H9 (cell line): Measurements from ENCODE around the gene MED29. TPM values are rescaled to one million over a fixed set of nuclear protein-coding genes. Genes with fewer than 3 reads are reported as not detected.

Experiments used
- DNase-seq: peaks from one replicate; pipeline ENCODE4 v3.0.0-alpha.2; 2017
- H2AFZ ChIP-seq: one replicate; pipeline ENCODE4 v1.6.1; 2013; ENCODE audit warnings: mild to moderate bottlenecking, low read length, control low read depth, moderate library complexity
- H2AK5ac ChIP-seq: 2 replicates; pipeline ENCODE4 v1.6.1; 2013; ENCODE audit warnings: low read length, control low read depth, mixed read lengths; ENCODE audit not compliant: insufficient read length
- H2BK120ac ChIP-seq: one replicate; pipeline ENCODE4 v1.6.1; 2013; ENCODE audit warnings: low read depth, mild to moderate bottlenecking, low read length, control low read depth, inconsistent platforms; ENCODE audit not compliant: poor library complexity, severe bottlenecking
- H2BK12ac ChIP-seq: 2 replicates; pipeline ENCODE4 v1.6.1; 2013; ENCODE audit warnings: low read length, control low read depth, mixed read lengths, low read depth; ENCODE audit not compliant: insufficient read length
- H2BK15ac ChIP-seq: 2 replicates; pipeline ENCODE4 v1.6.1; 2013; ENCODE audit warnings: low read depth, low read length, control low read depth
- H2BK20ac ChIP-seq: one replicate; pipeline ENCODE4 v1.6.1; 2013; ENCODE audit warnings: low read depth, mild to moderate bottlenecking, low read length, control low read depth, inconsistent platforms; ENCODE audit not compliant: poor library complexity, severe bottlenecking
- H2BK5ac ChIP-seq: 2 replicates; pipeline ENCODE4 v1.6.1; 2013; ENCODE audit warnings: low read length, control low read depth, mixed read lengths; ENCODE audit not compliant: insufficient read length
- H3K14ac ChIP-seq: 2 replicates; pipeline ENCODE4 v1.6.1; 2013; ENCODE audit warnings: low read length, control low read depth; ENCODE audit not compliant: insufficient read depth
- H3K18ac ChIP-seq: 2 replicates; pipeline ENCODE4 v1.6.1; 2013; ENCODE audit warnings: low read depth, mild to moderate bottlenecking, mixed read lengths, low read length, control low read depth; ENCODE audit not compliant: insufficient read length
- H3K23ac ChIP-seq: 2 replicates; pipeline ENCODE4 v1.6.1; 2013; ENCODE audit warnings: low read length, control low read depth, mixed read lengths, low read depth; ENCODE audit not compliant: insufficient read length
- H3K23me2 ChIP-seq: 2 replicates; pipeline ENCODE4 v1.6.1; 2013; ENCODE audit warnings: low read depth, mild to moderate bottlenecking, mixed read lengths, low read length, control low read depth; ENCODE audit not compliant: insufficient read length, poor library complexity, severe bottlenecking
- H3K27ac ChIP-seq: 2 replicates; pipeline ENCODE4 v1.5.1; 2013; ENCODE audit warnings: low read length, control low read depth, mixed read lengths, low read depth; ENCODE audit not compliant: insufficient read length
- H3K27me3 ChIP-seq: 2 replicates; pipeline ENCODE4 v1.6.1; 2013; ENCODE audit warnings: low read length, control low read depth, inconsistent platforms; ENCODE audit not compliant: insufficient read depth
- H3K4ac ChIP-seq: 2 replicates; pipeline ENCODE4 v1.6.1; 2013; ENCODE audit warnings: low read depth, mild to moderate bottlenecking, control low read depth, inconsistent platforms, low read length, moderate library complexity
- H3K4me1 ChIP-seq: 2 replicates; pipeline ENCODE4 v1.6.1; 2013; ENCODE audit warnings: low read length, control low read depth, inconsistent platforms; ENCODE audit not compliant: insufficient read depth
- H3K4me2 ChIP-seq: 2 replicates; pipeline ENCODE4 v1.6.1; 2013; ENCODE audit warnings: low read length, control low read depth, mixed read lengths; ENCODE audit not compliant: insufficient read length, insufficient read depth
- H3K56ac ChIP-seq: 2 replicates; pipeline ENCODE4 v1.6.1; 2013; ENCODE audit warnings: low read depth, mild to moderate bottlenecking, mixed read lengths, low read length, control low read depth; ENCODE audit not compliant: insufficient read length
- H3K79me1 ChIP-seq: 2 replicates; pipeline ENCODE4 v1.6.1; 2013; ENCODE audit warnings: low read depth, mild to moderate bottlenecking, moderate library complexity, low read length, control low read depth, inconsistent platforms; ENCODE audit not compliant: insufficient read depth, poor library complexity, severe bottlenecking
- H3K79me2 ChIP-seq: 2 replicates; pipeline ENCODE4 v1.6.1; 2013; ENCODE audit warnings: low read length, control low read depth, inconsistent platforms; ENCODE audit not compliant: insufficient read depth
- H3K9ac ChIP-seq: 2 replicates; pipeline ENCODE4 v1.6.1; 2013; ENCODE audit warnings: low read length, control low read depth, mixed read lengths; ENCODE audit not compliant: insufficient read length; ENCODE audit errors: extremely low read depth
- H3K9me3 ChIP-seq: one replicate; pipeline ENCODE4 v1.6.1; 2013; ENCODE audit warnings: low read depth, low read length, inconsistent platforms; ENCODE audit not compliant: control insufficient read depth
- H3T11ph ChIP-seq: one replicate; pipeline ENCODE4 v1.6.1; 2013; ENCODE audit warnings: mild to moderate bottlenecking, low read length, control low read depth, inconsistent platforms
- H4K20me1 ChIP-seq: one replicate; pipeline ENCODE4 v1.6.1; 2013; ENCODE audit not compliant: control insufficient read depth, insufficient read length, insufficient read depth
- H4K5ac ChIP-seq: 2 replicates; pipeline ENCODE4 v1.6.1; 2013; ENCODE audit warnings: low read depth, mild to moderate bottlenecking, mixed read lengths, low read length, control low read depth; ENCODE audit not compliant: insufficient read length
- H4K8ac ChIP-seq: replicated peaks from 2 replicates; pipeline ENCODE4 v1.6.1; 2013; ENCODE audit warnings: low read length, control low read depth, mixed read lengths, low read depth; ENCODE audit not compliant: insufficient read length
- H4K91ac ChIP-seq: 2 replicates; pipeline ENCODE4 v1.6.1; 2013; ENCODE audit warnings: low read depth, mild to moderate bottlenecking, moderate library complexity, mixed read lengths, low read length, control low read depth; ENCODE audit not compliant: insufficient read length
- H3K27ac Mint-ChIP-seq, 3 experiments: 2 replicates in 2 of 3; 3 replicates in 1 of 3; pipeline ENCODE4 v1.8.0; 2020 to 2021; ENCODE audit warnings: mixed read lengths in 3 of 3, mild to moderate bottlenecking in 1 of 3, moderate library complexity in 1 of 3
- H3K27me3 Mint-ChIP-seq: 2 replicates; pipeline ENCODE4 v1.8.0; 2021; ENCODE audit warnings: low read depth, mild to moderate bottlenecking, moderate library complexity, mixed read lengths
- H3K36me3 Mint-ChIP-seq, 3 experiments: 2 replicates in 2 of 3; 3 replicates in 1 of 3; pipeline ENCODE4 v1.8.0; 2020 to 2021; ENCODE audit warnings: low read depth in 3 of 3, mixed read lengths in 3 of 3; ENCODE audit not compliant: insufficient read depth in 1 of 3
- H3K4me1 Mint-ChIP-seq, 2 experiments: 2 replicates each; pipeline ENCODE4 v1.8.0; 2020; ENCODE audit warnings: mixed read lengths in 2 of 2
- H3K4me3 Mint-ChIP-seq, 2 experiments: 2 replicates in 1 of 2; 3 replicates in 1 of 2; pipeline ENCODE4 v1.8.0; 2020 to 2021; ENCODE audit warnings: mild to moderate bottlenecking in 2 of 2, mixed read lengths in 2 of 2, moderate library complexity in 1 of 2
- H3K9me3 Mint-ChIP-seq, 2 experiments: 2 replicates in 1 of 2; 3 replicates in 1 of 2; pipeline ENCODE4 v1.8.0; 2020; ENCODE audit warnings: mild to moderate bottlenecking in 2 of 2, mixed read lengths in 2 of 2, moderate library complexity in 1 of 2
- CTCF ChIP-seq: fragments of 200-600 bp; sonication (generic); conservative IDR thresholded peaks from 3 replicates; pipeline ENCODE4 v1.8.0; 2021; ENCODE audit warnings: antibody characterized with exemption, mild to moderate bottlenecking
- WGBS: extraction: QIAGEN DNeasy Blood & Tissue Kit; methylation state at CpG from one replicate; pipeline ENCODE4 v1.1.7; 2013; ENCODE audit warnings: missing lambda C conversion rate, low lambda C conversion rate, mixed read lengths; ENCODE audit not compliant: insufficient read length; ENCODE audit errors: extremely low coverage; 5-methylcytosine and 5-hydroxymethylcytosine counted together
- total RNA-seq: library from RNA; stranded (reverse); gene quantifications from 2 replicates; pipeline ENCODE4 v1.2.1, GENCODE V29; 2021

The MED29 gene
- total RNA-seq, 1 experiment from 2014 or later = 48.3 TPM

- Mint-ChIP-seq H3K27ac (peak overlapping the region in 1 of 3 experiments; percentile 68; a peak in 3 of 7 replicates), H3K4me1 (peaks cover 40 to 53% of the 10 kb centered on the region in 2 experiments), H3K27me3 (no peaks in the 10 kb centered on the region; the same call in 1 of the 2 replicates), H3K4me3 (peak overlapping the region; percentile 38 to 83), H3K9me3 (no peaks in the 10 kb centered on the region), H3K36me3 (peaks cover 6 to 13% (median 11%) of the 10 kb centered on the region in 3 experiments)
- Histone ChIP-seq H3K4me1 (peaks cover 5% of the 10 kb centered on the region; the same call in 1 of the 2 replicates), H2BK12ac (no peak overlapping the region), H4K8ac (no peak overlapping the region), H3K14ac (no peak overlapping the region), H3K23ac (no peak overlapping the region), H3K27ac (no peak overlapping the region), H3K79me2 (peaks cover 3% of the 10 kb centered on the region; the same call in 1 of the 2 replicates), H3K18ac (peak overlapping the region; percentile 15), H4K20me1 (no peaks in the 10 kb centered on the region), H2BK120ac (no peak overlapping the region), H2AK5ac (no peak overlapping the region), H3K4ac (no peak overlapping the region), H3K9ac (no peak overlapping the region), H4K5ac (no peak overlapping the region), H3K9me3 (no peaks in the 10 kb centered on the region), H3K79me1 (no peaks in the 10 kb centered on the region), H4K91ac (no peak overlapping the region), H2BK15ac (no peak overlapping the region), H3T11ph (no peak overlapping the region), H3K4me2 (no peak overlapping the region), H2AFZ (no peak overlapping the region), H3K23me2 (peaks cover 27% of the 10 kb centered on the region), H2BK5ac (no peak overlapping the region), H2BK20ac (no peak overlapping the region), H3K56ac (no peak overlapping the region), H3K27me3 (no peaks in the 10 kb centered on the region)
- DNase-seq = no peak
- WGBS = no CpG with 5 or more reads among the region's 17 CpGs
- no peak for TF ChIP-seq CTCF
These were observed 14.2 kb downstream of the MED29 start for GRCh38 chr19:39405261-39405957.
